ENCODE results near the gene NPDC1.

NPDC1 gene

GRCh38 chr9:137049544-137050449 is 3.8 kb upstream of the NPDC1 start:
- H3K4me3 ChIP-seq (ENCODE audit: low read depth, low read length): no peak overlapping the region
- TF ChIP-seq CTCF (IDR thresholded peaks at IDR 0.05; ENCODE audit: low read depth, low read length, missing control alignments): peak; percentile 56
- DNase-seq (ENCODE audit: low read depth): no peak

- TF ChIP-seq CTCF (IDR thresholded peaks at IDR 0.05; ENCODE audit: low read depth, low read length, missing control alignments): no peak
- no peak overlapping the region for H3K4me3 ChIP-seq (ENCODE audit: low read depth, low read length)
- DNase-seq (ENCODE audit: low read depth): no peak
Measured at GRCh38 chr9:137048655-137049543, 2.9 kb upstream of the NPDC1 start.

DNA sequence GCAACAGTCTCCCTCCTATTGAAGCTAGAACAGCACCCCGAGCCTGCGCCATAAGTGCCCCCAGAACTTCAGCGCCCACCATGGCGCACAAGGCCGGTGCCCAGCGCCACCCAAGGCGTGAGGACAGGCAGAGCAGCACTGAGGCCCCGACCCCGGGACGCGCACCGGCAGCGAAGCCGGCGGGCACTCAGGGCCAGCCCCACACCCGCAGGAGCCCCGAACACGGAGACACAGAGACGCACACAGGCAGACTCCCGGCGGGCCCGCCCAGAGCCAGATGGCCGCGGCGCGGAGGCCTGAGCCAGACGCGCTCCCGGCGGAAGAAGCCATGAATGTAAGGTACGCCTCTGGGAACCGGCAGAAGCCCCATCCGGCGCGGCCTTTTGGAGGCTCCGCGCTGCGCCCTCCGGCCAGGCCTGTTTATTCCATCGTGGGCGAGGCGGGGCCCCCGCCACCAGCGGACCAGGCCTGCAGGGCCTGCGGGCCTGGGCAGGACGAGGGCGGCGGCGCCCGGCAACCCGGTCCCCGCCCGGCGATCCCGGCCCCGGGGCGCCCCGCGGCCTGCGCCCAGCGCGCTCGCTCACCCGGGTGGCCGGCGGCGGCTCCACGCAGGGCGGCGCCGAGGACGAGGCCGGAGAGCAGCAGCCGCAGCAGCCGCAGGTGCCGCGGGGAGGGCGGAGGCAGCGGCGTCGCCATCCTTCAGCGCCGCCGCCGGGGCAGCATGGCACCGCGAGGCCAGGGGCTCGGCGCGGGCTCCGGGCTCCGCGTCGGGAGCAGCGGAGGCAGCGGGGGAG is 486 bp downstream of the NPDC1 start:
- TF ChIP-seq CTCF (IDR thresholded peaks at IDR 0.05; ENCODE audit: low read depth, low read length, missing control alignments): no peak
- H3K4me3 ChIP-seq (ENCODE audit: low read depth, low read length): no peak overlapping the region
- DNase-seq (ENCODE audit: low read depth): no peak

DNA sequence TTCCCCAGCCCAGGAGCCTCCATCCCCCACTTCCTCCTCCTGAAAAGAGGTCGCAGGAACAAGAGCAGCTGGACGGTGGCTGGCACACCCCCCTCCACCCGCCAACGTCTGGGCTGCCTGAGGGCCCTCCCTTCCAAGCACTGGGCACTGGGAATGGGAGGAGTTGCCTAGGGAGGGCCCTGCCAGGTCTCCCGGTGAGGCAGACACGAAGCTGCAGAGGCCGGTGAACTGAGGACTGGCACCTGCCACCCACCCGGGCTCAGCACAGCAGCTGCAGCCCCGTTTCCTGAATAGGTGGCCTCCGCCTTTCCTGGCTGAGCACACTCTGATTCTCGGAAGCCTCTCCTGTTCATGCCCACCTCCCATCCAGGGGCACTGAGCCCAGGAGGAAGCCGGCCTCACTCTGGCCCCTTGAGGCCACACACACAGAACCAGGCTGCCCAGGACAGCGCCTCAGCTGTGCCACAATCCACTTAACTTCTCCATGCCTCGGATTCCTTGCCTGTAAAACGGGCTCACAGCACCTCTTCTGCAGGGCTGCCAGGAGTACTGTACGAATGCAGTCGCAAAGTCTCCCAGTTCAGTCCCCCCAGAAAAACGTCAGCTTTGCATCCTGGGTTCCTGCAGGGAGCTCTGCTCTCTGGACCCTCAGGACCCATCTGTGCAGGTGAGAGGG is 1.3 kb downstream of the NPDC1 start:
- DNase-seq (ENCODE audit: low read depth): no peak
- no peak for TF ChIP-seq CTCF (IDR thresholded peaks at IDR 0.05; ENCODE audit: low read depth, low read length, missing control alignments)
- no peak overlapping the region for H3K4me3 ChIP-seq (ENCODE audit: low read depth, low read length)

GRCh38 chr9:137044037-137044436 is 1.9 kb downstream of the NPDC1 start:
- TF ChIP-seq CTCF (IDR thresholded peaks at IDR 0.05; ENCODE audit: low read depth, low read length, missing control alignments): no peak
- no peak for DNase-seq (ENCODE audit: low read depth)
- H3K4me3 ChIP-seq (ENCODE audit: low read depth, low read length): no peak overlapping the region

Measured in GM12864 (cell line).